ENCODE results near the gene CNTNAP4. TPM values are rescaled to one million over a fixed set of nuclear protein-coding genes. Genes with fewer than 3 reads are reported as not detected.

Gene CNTNAP4
- total and polyA plus RNA-seq, 2 of the 8 experiments (the other 6 are each of a cell fraction or from before 2014, with no cell fraction given): not detected

GRCh38 chr16:76428858-76429257 lies 151.7 kb downstream of the CNTNAP4 start (continued):
- TF ChIP-seq CHD7 (IDR thresholded peaks at IDR 0.05; ENCODE audit: insufficient replicate concordance, low read length): no peak
- TF ChIP-seq SUZ12 (IDR thresholded peaks at IDR 0.05; ENCODE audit: low read length): no peak
- no peak for TF ChIP-seq TEAD4 (IDR thresholded peaks at IDR 0.05; ENCODE audit: low read depth, low read length)
- TF ChIP-seq MAX (IDR thresholded peaks at IDR 0.05): no peak
- TF ChIP-seq JUND (IDR thresholded peaks at IDR 0.05; ENCODE audit: low read length): no peak
- no peak for TF ChIP-seq SAP30 (IDR thresholded peaks at IDR 0.05; ENCODE audit: insufficient read depth, insufficient replicate concordance, low read length)
- no peak for TF ChIP-seq EZH2 (IDR thresholded peaks at IDR 0.05; ENCODE audit: low read depth, low read length, severe bottlenecking)
- no peak for TF ChIP-seq BRCA1 (IDR thresholded peaks at IDR 0.05; ENCODE audit: low read depth, low read length)
- no peak for TF ChIP-seq SIX5 (IDR thresholded peaks at IDR 0.05; ENCODE audit: low read depth, low read length)
- TF ChIP-seq RAD21 (IDR thresholded peaks at IDR 0.05 in 1 of 2, conservative IDR thresholded peaks at IDR 0.05 in 1 of 2; ENCODE audit: low read depth in 2 of 2, low read length in 2 of 2): no peak
- TF ChIP-seq JUN (IDR thresholded peaks at IDR 0.05; ENCODE audit: low read depth, low read length): no peak
- no peak for TF ChIP-seq CHD1 (IDR thresholded peaks at IDR 0.05; ENCODE audit: low read depth, low read length)
